K562 (cell line): ENCODE results near the gene ASS1. TPM values are rescaled to one million over a fixed set of nuclear protein-coding genes. Genes with fewer than 3 reads are reported as not detected.

Experiments used
- ATAC-seq: fragments of 200-7000 bp; cut with Tn5 transposase; 3 replicates; pipeline ENCODE4 v1.9.1; 2020; ENCODE audit warnings: moderate library complexity
- BruUV-seq: library from RNA; stranded (reverse); fragments of 400-500 nt; replicated peaks from 2 replicates; lab custom pipeline; 2021; lab: Mats Ljungman, UMichigan
- CTCF ChIA-PET: fragments of 300-600 bp; formaldehyde crosslinking; extraction: SDS; loops from one replicate; lab custom pipeline; 2021; ENCODE audit warnings: low intra/inter-chr PET ratio; lab: Yijun Ruan, JAX
- POLR2A ChIA-PET: fragments of 300-600, 350-650 bp; sonication (Branson Sonifier 250); formaldehyde crosslinking; extraction: SDS; loops from one replicate; lab custom pipeline; 2021; ENCODE audit warnings: antibody characterized with exemption, inconsistent platforms; lab: Yijun Ruan, JAX
- DNase-seq, 4 experiments: peaks; one replicate each; pipeline versions ENCODE4 v3.0.0 to v3.0.0-alpha.2; 2011 to 2018; ENCODE audit warnings: low spot score in 3 of 4, mixed read lengths in 3 of 4; ENCODE audit errors: extremely low read depth in 1 of 4
- FAIRE-seq: peaks from 2 replicates; lab custom pipeline; 2011; peaks lifted over from hg19 to GRCh38; lab: Jason Lieb, UNC
- H2AFZ ChIP-seq: 2 replicates; pipeline ENCODE4 v1.6.0; 2011; ENCODE audit warnings: low read depth, low read length, control low read depth, inconsistent platforms
- H3K27ac ChIP-seq: fragments of 200-600 bp; 3 replicates; pipeline ENCODE4 v1.8.0; 2011; ENCODE audit warnings: low read depth, mild to moderate bottlenecking, control low read depth, inconsistent platforms, low read length, moderate library complexity, mixed read lengths; ENCODE audit errors: extremely low read depth
- H3K27me3 ChIP-seq, 2 experiments: fragments of 300-600 bp in 1 of 2; 2 replicates in 1 of 2; 3 replicates in 1 of 2; pipeline versions ENCODE4 v1.6.0 to v1.8.0; 2011; ENCODE audit warnings: inconsistent platforms in 2 of 2, low read length in 2 of 2, mild to moderate bottlenecking in 1 of 2, mixed read lengths in 1 of 2, moderate library complexity in 1 of 2; ENCODE audit not compliant: control insufficient read depth in 2 of 2, insufficient read depth in 2 of 2
- H3K36me3 ChIP-seq: fragments of 300-600 bp; 3 replicates; pipeline ENCODE4 v1.8.0; 2011; ENCODE audit warnings: mild to moderate bottlenecking, low read length, inconsistent platforms; ENCODE audit not compliant: control insufficient read depth, insufficient read depth
- H3K4me1 ChIP-seq, 2 experiments: fragments of 200-600 bp in 1 of 2; replicated peaks in 1 of 2; 2 replicates in 1 of 2; 3 replicates in 1 of 2; pipeline versions ENCODE4 v1.5.1 to v1.8.0; 2011; ENCODE audit warnings: inconsistent platforms in 2 of 2, low read length in 2 of 2, mild to moderate bottlenecking in 1 of 2, mixed read lengths in 1 of 2, moderate library complexity in 1 of 2; ENCODE audit not compliant: control insufficient read depth in 2 of 2, insufficient read depth in 2 of 2
- H3K4me2 ChIP-seq: 2 replicates; pipeline ENCODE4 v1.6.1; 2011; ENCODE audit warnings: low read length, control low read depth, inconsistent platforms, mixed read lengths; ENCODE audit not compliant: insufficient read depth
- H3K4me3 ChIP-seq: fragments of 200-600 bp; sonication (generic), shearing (Covaris generic); 2 replicates; pipeline ENCODE4 v1.5.1; 2016; ENCODE audit warnings: control low read depth, inconsistent platforms
- H3K79me2 ChIP-seq: fragments of 200-600 bp; 3 replicates; pipeline ENCODE4 v1.8.0; 2011; ENCODE audit warnings: low read length, inconsistent platforms; ENCODE audit not compliant: control insufficient read depth, insufficient read depth
- H3K9ac ChIP-seq, 2 experiments: 2 replicates each; pipeline versions ENCODE4 v1.6.0 to v1.6.1; 2011; ENCODE audit warnings: low read depth in 2 of 2, low read length in 2 of 2, control low read depth in 1 of 2, inconsistent platforms in 1 of 2, mild to moderate bottlenecking in 1 of 2, mixed read lengths in 1 of 2; ENCODE audit not compliant: insufficient read depth in 1 of 2
- H3K9me1 ChIP-seq: one replicate; pipeline ENCODE4 v1.6.0; 2011; ENCODE audit warnings: inconsistent platforms, mild to moderate bottlenecking, low read length, moderate library complexity; ENCODE audit not compliant: control insufficient read depth, insufficient read depth
- H3K9me3 ChIP-seq: replicated peaks from 2 replicates; pipeline ENCODE4 v1.5.1; 2011; ENCODE audit warnings: low read depth, low read length, inconsistent platforms; ENCODE audit not compliant: control insufficient read depth, insufficient read depth
- H4K20me1 ChIP-seq: replicated peaks from 2 replicates; pipeline ENCODE4 v1.6.1; 2011; ENCODE audit warnings: low read length, inconsistent platforms, mixed read lengths; ENCODE audit not compliant: control insufficient read depth, insufficient read depth
- BCOR ChIP-seq: fragments of 450-650 bp; IDR thresholded peaks from 2 replicates; pipeline ENCODE4 v1.6.1; 2016
- BHLHE40 ChIP-seq: IDR thresholded peaks from 2 replicates; pipeline ENCODE4 v1.6.1; 2011; ENCODE audit warnings: low read length, improper control_type of control experiment
- CHD4 ChIP-seq: fragments of 200-600 bp; sonication (generic); IDR thresholded peaks from 3 replicates; pipeline ENCODE4 v1.6.1; 2012; ENCODE audit warnings: low read depth, mild to moderate bottlenecking, mixed read lengths, low read length, inconsistent platforms; ENCODE audit not compliant: insufficient read depth, insufficient replicate concordance, poor library complexity, severe bottlenecking
- GATAD2A ChIP-seq: fragments of 450-650 bp; IDR thresholded peaks from 2 replicates; pipeline ENCODE4 v1.6.1; 2017
- JUNB ChIP-seq: fragments of 450-650 bp; formaldehyde crosslinking; conservative IDR thresholded peaks from 2 replicates; pipeline ENCODE4 v1.4.0; 2020; ENCODE audit warnings: mild to moderate bottlenecking
- NKRF ChIP-seq: fragments of 450-650 bp; IDR thresholded peaks from 2 replicates; pipeline ENCODE4 v1.6.1; 2016; ENCODE audit warnings: borderline replicate concordance
- XRCC5 ChIP-seq: fragments of 200-400 bp; formaldehyde crosslinking; IDR thresholded peaks from 2 replicates; pipeline ENCODE4 v1.6.1; 2017; ENCODE audit warnings: low read depth, mild to moderate bottlenecking, low read length
- ZNF174 ChIP-seq: fragments of 250-450 bp; sonication (Bioruptor Pico); IDR thresholded peaks from 2 replicates; pipeline ENCODE4 v1.4.0; 2020; ENCODE audit warnings: mild to moderate bottlenecking
- ZNF184 ChIP-seq: sonication (generic); formaldehyde crosslinking; IDR thresholded peaks from 2 replicates; pipeline ENCODE4 v1.5.0; 2020; ENCODE audit warnings: missing genetic modification reagents
- ZNF79 ChIP-seq: fragments of 250-450 bp; sonication (Bioruptor Pico); IDR thresholded peaks from 2 replicates; pipeline ENCODE4 v1.4.0; 2020; ENCODE audit warnings: low read depth, mild to moderate bottlenecking, moderate library complexity
- WGBS: fragments of 100-300 bp; shearing (Covaris generic); methylation state at CpG from one replicate; pipeline ENCODE4 v1.1.6; 2016; ENCODE audit warnings: low coverage, mixed read lengths; ENCODE audit not compliant: insufficient coverage; ENCODE audit errors: missing lambda C conversion rate; 5-methylcytosine and 5-hydroxymethylcytosine counted together
- in situ Hi-C: fragments of 300-500 bp; cut with MboI; formaldehyde crosslinking; loops from 4 replicates; pipeline ENCODE4 v1.15.0; 2018; ENCODE audit warnings: inconsistent platforms, mixed read lengths
- intact Hi-C: fragments of 100-400 bp; cut with micrococcal nuclease; formaldehyde crosslinking; loops from 2 replicates; pipeline ENCODE4 v1.14.2; 2022
- polyA plus RNA-seq, 8 experiments: library from polyadenylated mRNA; depleted of rRNA in 4 of 8; stranded (reverse) in 5 of 8; unstranded in 3 of 8; fragments of >200 nt; fragmentation: Nextera tagmentation in 2 of 8; fragmentation: Illumina TruSeq in 1 of 8; extraction: Ambion mirVana in 2 of 8; extraction: Trizol in 1 of 8; gene quantifications; 2 replicates each; pipeline versions ENCODE4 v1.2.1 to v1.2.3, GENCODE V29; 2011 to 2014; ENCODE audit warnings: inconsistent platforms in 1 of 8, missing spikeins in 1 of 8
- total RNA-seq, 7 experiments: library from RNA; depleted of rRNA in 6 of 7; stranded (reverse); fragments of >200 nt in 6 of 7; fragmentation: Illumina TruSeq in 2 of 7; extraction: Trizol in 2 of 7; gene quantifications; 2 replicates each; pipeline versions ENCODE4 v1.2.1 to v1.2.3, GENCODE V29; 2011 to 2021; ENCODE audit warnings: low replicate concordance in 1 of 7

Gene ASS1
- total and polyA plus RNA-seq, 9 of the 15 experiments (the other 6 are each of a cell fraction or from before 2014, with no cell fraction given): 1.5 to 5.7 (median 3.7) TPM

- Histone ChIP-seq H3K9me3 (peaks cover 3% of the 10 kb centered on the region; the same call in 1 of the 2 replicates), H3K36me3 (no peaks in the 10 kb centered on the region), H3K27ac (no peak overlapping the region), H4K20me1 (no peaks in the 10 kb centered on the region; the same call in 1 of the 2 replicates), H3K4me2 (no peak overlapping the region), H3K27me3 (peaks cover 47 to 89% of the 10 kb centered on the region in 2 experiments; a peak in 4 of 5 replicates), H3K79me2 (no peaks in the 10 kb centered on the region), H3K4me3 (no peak overlapping the region), H3K9me1 (no peaks in the 10 kb centered on the region), H3K9ac (no peak overlapping the region), H3K4me1 (peaks cover 0 to 30% of the 10 kb centered on the region in 2 experiments; a peak in 2 of 5 replicates), H2AFZ (no peak overlapping the region)
- WGBS: 4% methylated on average over 8 of the region's 8 CpGs
- no peak for TF ChIP-seq NKRF
- no peak for TF ChIP-seq ZNF174 (CRISPR knock-in tag)
- DNase-seq (no peak), FAIRE-seq (no peak), ATAC-seq (no peak)
- ChIA-PET CTCF (no interaction called here), POLR2A (interaction anchor here (0.7 kb wide), 1 partner anchor 210 kb away, joined by 3 read pairs; no protein-coding TSS in a partner anchor)
- intact Hi-C loops (no loop called here), in situ Hi-C loops (loop anchor here (10.0 kb wide), 1 partner anchor 762 kb away; the partner anchor contains the start of gene PRRX2)
- BruUV-seq: no TSS peak
Measured at GRCh38 chr9:130426467-130426773, 18.3 kb upstream of the ASS1 start.

- H3K4me1 ChIP-seq: peaks cover 0 to 31% of the 10 kb centered on the region in 2 experiments; a peak in 2 of 5 replicates
- H3K27ac ChIP-seq: no peak overlapping the region
- FAIRE-seq: no peak
- no peak overlapping the region for H2AFZ ChIP-seq
- H3K9me3 ChIP-seq: peaks cover 3% of the 10 kb centered on the region; the same call in 1 of the 2 replicates
- no peak overlapping the region for H3K4me3 ChIP-seq
- CTCF ChIA-PET: no interaction called here
- BruUV-seq: no TSS peak
- DNase-seq: no peak
- peak overlapping the region in 1 of 2 experiments; percentile 26; a peak in 1 of 4 replicates for H3K9ac ChIP-seq
- H3K36me3 ChIP-seq: no peaks in the 10 kb centered on the region
- no peak for ATAC-seq
- H3K9me1 ChIP-seq: no peaks in the 10 kb centered on the region
- in situ Hi-C loops (loop anchor here (10.0 kb wide), 1 partner anchor 762 kb away; the partner anchor contains the start of gene PRRX2), intact Hi-C loops (no loop called here)
- H3K79me2 ChIP-seq: no peaks in the 10 kb centered on the region
- H4K20me1 ChIP-seq: no peaks in the 10 kb centered on the region; the same call in 1 of the 2 replicates
- H3K4me2 ChIP-seq: no peak overlapping the region
- POLR2A ChIA-PET: interaction anchor here (0.6 to 0.7 kb wide), 2 partner anchors 23 to 209 kb away, joined by 3 read pairs; no protein-coding TSS in a partner anchor
- TF ChIP-seq XRCC5 (no peak), BHLHE40 (no peak), BCOR (no peak), ZNF184 (CRISPR knock-in tag) (no peak), ZNF79 (CRISPR knock-in tag) (no peak), GATAD2A (no peak), CHD4 (no peak), JUNB (CRISPR knock-in tag) (no peak)
- TF ChIP-seq, all 486 proteins: peak for 0
- WGBS: 8% methylated on average over 10 of the region's 10 CpGs
- peaks cover 45 to 89% of the 10 kb centered on the region in 2 experiments; a peak in 4 of 5 replicates for H3K27me3 ChIP-seq
Measured at GRCh38 chr9:130426883-130427282, 17.9 kb upstream of the ASS1 start.
